GM06990 (cell line): ENCODE results near the gene COA7.
A peak's percentile ranks its signal among the peaks of the same experiment; 100 is the strongest.

ENCODE experiments used
- DNase-seq: peaks from one replicate; pipeline ENCODE4 v3.0.0-alpha.2; 2011; ENCODE audit not compliant: insufficient read length; ENCODE audit errors: extremely low read depth
- H3K27me3 ChIP-seq: replicated peaks from 2 replicates; pipeline ENCODE4 v1.6.0; 2011; ENCODE audit warnings: low read length; ENCODE audit not compliant: control insufficient read depth, insufficient read depth
- H3K36me3 ChIP-seq: 2 replicates; pipeline ENCODE4 v1.5.1; 2011; ENCODE audit warnings: low read length; ENCODE audit not compliant: control insufficient read depth, insufficient read depth
- H3K4me3 ChIP-seq: replicated peaks from 2 replicates; pipeline ENCODE4 v1.5.1; 2011; ENCODE audit warnings: low read depth, mild to moderate bottlenecking, control low read depth, low read length
- CTCF ChIP-seq: IDR thresholded peaks from 2 replicates; pipeline ENCODE4 v1.5.1; 2011; ENCODE audit warnings: low read length, control low read depth, mild to moderate bottlenecking, inconsistent platforms; ENCODE audit not compliant: insufficient read depth, poor library complexity, severe bottlenecking

COA7 gene

GRCh38 chr1:52697795-52698674 lies at the start of gene COA7:
COA7 (minus strand) TSS chr1:52698347; CDS start chr1:52698326, 21 bp downstream.
- Histone ChIP-seq H3K4me3 (peak within 1 kb of the TSS; percentile 92), H3K27me3 (no peaks in the 10 kb centered on the region), H3K36me3 (peaks cover 3% of the 10 kb centered on the region)
- peak; percentile 87 for DNase-seq
- TF ChIP-seq CTCF = no peak

GRCh38 chr1:52747450-52747849 lies 49.3 kb upstream of the COA7 start:
- H3K4me3 ChIP-seq = no peak overlapping the region
- no peak for TF ChIP-seq CTCF
- no peaks in the 10 kb centered on the region for H3K27me3 ChIP-seq
- no peaks in the 10 kb centered on the region for H3K36me3 ChIP-seq
- DNase-seq = no peak

- no peak for DNase-seq
- TF ChIP-seq CTCF = no peak
- H3K36me3 ChIP-seq = no peaks in the 10 kb centered on the region
- no peaks in the 10 kb centered on the region for H3K27me3 ChIP-seq
- H3K4me3 ChIP-seq = no peak overlapping the region
Measured at GRCh38 chr1:52746189-52746588, 48.0 kb upstream of the COA7 start.

GRCh38 chr1:52741259-52741658 lies 43.1 kb upstream of the COA7 start:
- Histone ChIP-seq H3K27me3 (no peaks in the 10 kb centered on the region), H3K36me3 (no peaks in the 10 kb centered on the region), H3K4me3 (no peak overlapping the region)
- no peak for TF ChIP-seq CTCF
- DNase-seq = no peak

- TF ChIP-seq CTCF = no peak
- no peaks in the 10 kb centered on the region for H3K27me3 ChIP-seq
- DNase-seq = no peak
- H3K4me3 ChIP-seq = no peak overlapping the region
- H3K36me3 ChIP-seq = no peaks in the 10 kb centered on the region
Measured at GRCh38 chr1:52739699-52740467, 41.7 kb upstream of the COA7 start.
